HL-60 (cell line): ENCODE data around the gene SMARCAL1.

Source experiments
- CTCF ChIP-seq: IDR thresholded peaks from one replicate; pipeline ENCODE4 v1.5.1; 2011; ENCODE audit warnings: low read length, control low read depth, inconsistent platforms; ENCODE audit not compliant: insufficient read depth
- TF ChIP-seq, protein P1 (sequence below): IDR thresholded peaks from 2 replicates; pipeline ENCODE4 v1.6.1; 2012; ENCODE audit warnings: low read depth; ENCODE audit not compliant: insufficient replicate concordance

DNA sequence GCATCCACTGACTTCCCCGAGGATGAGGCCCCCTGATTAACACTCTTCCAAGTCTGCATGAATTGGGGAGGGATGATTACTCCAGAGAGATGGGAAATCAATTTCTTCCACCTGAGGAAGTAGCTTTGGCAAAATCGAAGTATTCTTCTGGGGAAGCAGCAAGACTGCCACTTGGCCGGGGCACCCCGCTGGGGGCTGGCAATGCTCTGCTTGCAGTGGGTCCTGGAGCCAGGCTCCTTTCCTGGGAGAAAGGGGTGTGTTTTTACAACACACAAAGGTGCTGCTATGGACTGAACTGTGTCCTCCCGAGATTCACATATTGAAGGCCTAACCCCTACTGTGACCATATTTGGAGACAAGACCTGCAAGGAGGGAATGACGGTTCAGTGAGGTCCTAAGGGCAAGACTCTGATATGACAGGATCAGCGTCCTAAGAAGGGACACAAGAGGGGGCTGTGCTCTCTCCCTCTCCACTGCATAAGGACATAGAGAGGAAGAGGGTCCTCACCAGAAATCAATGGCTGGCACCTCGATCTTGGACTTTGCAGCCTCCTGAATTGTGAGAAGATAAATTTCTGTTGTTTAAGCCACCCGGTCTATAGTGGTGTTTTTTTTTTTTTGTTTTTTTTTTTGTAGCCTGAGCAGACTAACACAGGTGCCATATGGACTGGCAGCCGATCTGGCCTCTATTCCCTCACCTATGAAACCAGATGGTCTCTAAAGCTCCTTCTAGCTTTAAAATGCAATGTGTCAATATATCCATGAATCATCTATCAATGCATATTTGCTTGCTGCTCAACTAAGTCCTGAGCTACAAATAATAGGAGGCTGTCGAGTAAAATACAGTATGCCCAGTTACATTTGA, 3.6 kb upstream of the SMARCAL1 start:
- TF ChIP-seq CTCF, result no peak
- TF ChIP-seq, protein P1, sequence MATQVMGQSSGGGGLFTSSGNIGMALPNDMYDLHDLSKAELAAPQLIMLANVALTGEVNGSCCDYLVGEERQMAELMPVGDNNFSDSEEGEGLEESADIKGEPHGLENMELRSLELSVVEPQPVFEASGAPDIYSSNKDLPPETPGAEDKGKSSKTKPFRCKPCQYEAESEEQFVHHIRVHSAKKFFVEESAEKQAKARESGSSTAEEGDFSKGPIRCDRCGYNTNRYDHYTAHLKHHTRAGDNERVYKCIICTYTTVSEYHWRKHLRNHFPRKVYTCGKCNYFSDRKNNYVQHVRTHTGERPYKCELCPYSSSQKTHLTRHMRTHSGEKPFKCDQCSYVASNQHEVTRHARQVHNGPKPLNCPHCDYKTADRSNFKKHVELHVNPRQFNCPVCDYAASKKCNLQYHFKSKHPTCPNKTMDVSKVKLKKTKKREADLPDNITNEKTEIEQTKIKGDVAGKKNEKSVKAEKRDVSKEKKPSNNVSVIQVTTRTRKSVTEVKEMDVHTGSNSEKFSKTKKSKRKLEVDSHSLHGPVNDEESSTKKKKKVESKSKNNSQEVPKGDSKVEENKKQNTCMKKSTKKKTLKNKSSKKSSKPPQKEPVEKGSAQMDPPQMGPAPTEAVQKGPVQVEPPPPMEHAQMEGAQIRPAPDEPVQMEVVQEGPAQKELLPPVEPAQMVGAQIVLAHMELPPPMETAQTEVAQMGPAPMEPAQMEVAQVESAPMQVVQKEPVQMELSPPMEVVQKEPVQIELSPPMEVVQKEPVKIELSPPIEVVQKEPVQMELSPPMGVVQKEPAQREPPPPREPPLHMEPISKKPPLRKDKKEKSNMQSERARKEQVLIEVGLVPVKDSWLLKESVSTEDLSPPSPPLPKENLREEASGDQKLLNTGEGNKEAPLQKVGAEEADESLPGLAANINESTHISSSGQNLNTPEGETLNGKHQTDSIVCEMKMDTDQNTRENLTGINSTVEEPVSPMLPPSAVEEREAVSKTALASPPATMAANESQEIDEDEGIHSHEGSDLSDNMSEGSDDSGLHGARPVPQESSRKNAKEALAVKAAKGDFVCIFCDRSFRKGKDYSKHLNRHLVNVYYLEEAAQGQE, result no peak
